Esophagus muscularis mucosa (tissue), 4 donors: Measurements from ENCODE around the gene SMARCC1. TPM values are rescaled to one million over a fixed set of nuclear protein-coding genes. Genes with fewer than 3 reads are reported as not detected.

Source experiments
- DNase-seq: peaks from one replicate; pipeline ENCODE4 v3.0.0-alpha.2; 2017; ENCODE audit errors: extremely low spot score
- H3K27ac ChIP-seq, 4 donors: fragments of 200-600 bp; sonication (generic); replicated peaks in 1 of 4; 1 replicate in 3 of 4; 2 replicates in 1 of 4; pipeline ENCODE4 v1.5.1; 2016 to 2019; ENCODE audit warnings: mild to moderate bottlenecking in 1 of 4
- H3K27me3 ChIP-seq, 4 donors: fragments of 200-600 bp; sonication (generic); one replicate each; pipeline versions ENCODE4 v1.5.1 to v1.6.0; 2016 to 2019
- H3K36me3 ChIP-seq, 4 donors: fragments of 200-600 bp; sonication (generic); one replicate each; pipeline ENCODE4 v1.5.1; 2016 to 2019
- H3K4me1 ChIP-seq, 4 donors: fragments of 200-600 bp; sonication (generic); one replicate each; pipeline ENCODE4 v1.5.1; 2016 to 2019
- H3K4me3 ChIP-seq, 4 donors: fragments of 200-600 bp; sonication (generic); 1 replicate in 2 of 4; 2 replicates in 2 of 4; pipeline ENCODE4 v1.5.1; 2016 to 2019; ENCODE audit warnings: mild to moderate bottlenecking in 4 of 4, moderate library complexity in 1 of 4
- H3K9me3 ChIP-seq, 4 donors: fragments of 200-600 bp; sonication (generic); 1 replicate in 3 of 4; 2 replicates in 1 of 4; pipeline ENCODE4 v1.5.1; 2016 to 2019
- CTCF ChIP-seq, 3 experiments: fragments of 200-600 bp in 2 of 3; fragments of 450-650 bp in 1 of 3; sonication (generic) in 2 of 3; IDR thresholded peaks; one replicate each; pipeline ENCODE4 v1.5.1; 2017 to 2019; ENCODE audit warnings: antibody characterized with exemption in 3 of 3, mild to moderate bottlenecking in 2 of 3, moderate library complexity in 1 of 3
- EP300 ChIP-seq: sonication (generic); formaldehyde crosslinking; IDR thresholded peaks from one replicate; pipeline ENCODE4 v1.6.1; 2017; ENCODE audit warnings: antibody characterized with exemption
- POLR2A ChIP-seq: fragments of 450-650 bp; IDR thresholded peaks from one replicate; pipeline ENCODE4 v1.6.1; 2017; ENCODE audit warnings: antibody characterized with exemption, moderate library complexity, mild to moderate bottlenecking, low read depth
- POLR2AphosphoS5 ChIP-seq, 2 donors: sonication (generic); formaldehyde crosslinking; IDR thresholded peaks; one replicate each; pipeline ENCODE4 v1.6.1; 2017; ENCODE audit warnings: antibody characterized with exemption in 2 of 2
- WGBS: methylation state at CpG from one replicate; pipeline ENCODE4 v1.1.5; 2018; 5-methylcytosine and 5-hydroxymethylcytosine counted together
- intact Hi-C: fragments of 100-400 bp; cut with DNase I; formaldehyde crosslinking; loops from one replicate; pipeline ENCODE4 v1.15.1; 2023
- total RNA-seq, 4 donors: library from RNA; depleted of rRNA; stranded (reverse); fragments of >200 nt; gene quantifications; one replicate each; pipeline versions ENCODE4 v1.1.0 to v1.2.1, GENCODE V29; 2016

The SMARCC1 gene
- total RNA-seq, 4 donors from 2014 or later: 46.1 to 57.2 (median 49.7) TPM

GRCh38 chr3:47606165-47606564 is 175.5 kb downstream of the SMARCC1 start:
- WGBS: 91% methylated on average over 5 of the region's 5 CpGs
- no peaks in the 10 kb centered on the region for H3K27me3 ChIP-seq
- no peak overlapping the region for H3K27ac ChIP-seq
- no peak for TF ChIP-seq POLR2A
- no peak for TF ChIP-seq CTCF (IDR thresholded peaks at IDR 0.05)
- no peak for TF ChIP-seq EP300
- TF ChIP-seq POLR2AphosphoS5 (IDR thresholded peaks at IDR 0.05): no peak
- H3K36me3 ChIP-seq: peaks cover 15 to 55% (median 31%) of the 10 kb centered on the region in 4 donors
- peaks cover 0 to 21% (median 10%) of the 10 kb centered on the region in 4 donors for H3K4me1 ChIP-seq
- intact Hi-C loops: no loop called here
- H3K4me3 ChIP-seq: no peak overlapping the region
- no peaks in the 10 kb centered on the region for H3K9me3 ChIP-seq
- no peak for DNase-seq

GRCh38 chr3:47605652-47606051 is 176.0 kb downstream of the SMARCC1 start:
- Histone ChIP-seq H3K27ac (no peak overlapping the region), H3K4me3 (no peak overlapping the region), H3K9me3 (no peaks in the 10 kb centered on the region), H3K36me3 (peaks cover 15 to 54% (median 31%) of the 10 kb centered on the region in 4 donors), H3K27me3 (no peaks in the 10 kb centered on the region), H3K4me1 (peaks cover 0 to 16% (median 7%) of the 10 kb centered on the region in 4 donors)
- DNase-seq: no peak
- 100% methylated on average over 2 of the region's 2 CpGs for WGBS
- TF ChIP-seq EP300 (no peak), CTCF (IDR thresholded peaks at IDR 0.05) (no peak), POLR2AphosphoS5 (IDR thresholded peaks at IDR 0.05) (no peak), POLR2A (no peak)
- intact Hi-C loops: no loop called here

GRCh38 chr3:47604145-47604544 is 177.5 kb downstream of the SMARCC1 start:
- Histone ChIP-seq H3K36me3 (peaks cover 4 to 41% (median 23%) of the 10 kb centered on the region in 4 donors), H3K27ac (no peak overlapping the region), H3K4me3 (no peak overlapping the region), H3K9me3 (no peaks in the 10 kb centered on the region), H3K27me3 (no peaks in the 10 kb centered on the region), H3K4me1 (peaks cover 0 to 12% (median 6%) of the 10 kb centered on the region in 4 donors)
- no peak for TF ChIP-seq POLR2A
- TF ChIP-seq POLR2AphosphoS5 (IDR thresholded peaks at IDR 0.05): no peak
- no peak for TF ChIP-seq EP300
- no peak for TF ChIP-seq CTCF (IDR thresholded peaks at IDR 0.05)
- intact Hi-C loops: no loop called here
- 65% methylated on average over 2 of the region's 2 CpGs for WGBS
- DNase-seq: no peak

GRCh38 chr3:47603332-47603731 is 178.4 kb downstream of the SMARCC1 start:
- Histone ChIP-seq H3K9me3 (no peaks in the 10 kb centered on the region), H3K36me3 (peaks cover 1 to 38% (median 16%) of the 10 kb centered on the region in 4 donors), H3K27ac (no peak overlapping the region), H3K27me3 (no peaks in the 10 kb centered on the region), H3K4me3 (no peak overlapping the region), H3K4me1 (peaks cover 0 to 12% (median 6%) of the 10 kb centered on the region in 4 donors)
- TF ChIP-seq POLR2A: no peak
- no peak for DNase-seq
- intact Hi-C loops: no loop called here

- Histone ChIP-seq H3K27ac (no peak overlapping the region), H3K4me3 (no peak overlapping the region), H3K27me3 (no peaks in the 10 kb centered on the region), H3K4me1 (peaks cover 0 to 12% (median 6%) of the 10 kb centered on the region in 4 donors), H3K36me3 (peaks cover 0 to 29% (median 12%) of the 10 kb centered on the region in 4 donors), H3K9me3 (no peaks in the 10 kb centered on the region)
- intact Hi-C loops: no loop called here
- no peak for DNase-seq
- WGBS: 85% methylated on average over 3 of the region's 3 CpGs
- no peak for TF ChIP-seq POLR2AphosphoS5 (IDR thresholded peaks at IDR 0.05)
- TF ChIP-seq EP300: no peak
- TF ChIP-seq CTCF (IDR thresholded peaks at IDR 0.05): no peak
These were observed 180.4 kb downstream of the SMARCC1 start for GRCh38 chr3:47601281-47601680.
